Smooth muscle cell of bladder (primary cell): ENCODE data around the gene RBM10. TPM values are rescaled to one million over a fixed set of nuclear protein-coding genes. Genes with fewer than 3 reads are reported as not detected.

Source experiments
- total RNA-seq: library from RNA; depleted of rRNA; stranded (reverse); fragments of >200 nt; gene quantifications from 2 replicates; pipeline ENCODE4 v1.2.3, GENCODE V29; 2014

Gene RBM10, protein sequence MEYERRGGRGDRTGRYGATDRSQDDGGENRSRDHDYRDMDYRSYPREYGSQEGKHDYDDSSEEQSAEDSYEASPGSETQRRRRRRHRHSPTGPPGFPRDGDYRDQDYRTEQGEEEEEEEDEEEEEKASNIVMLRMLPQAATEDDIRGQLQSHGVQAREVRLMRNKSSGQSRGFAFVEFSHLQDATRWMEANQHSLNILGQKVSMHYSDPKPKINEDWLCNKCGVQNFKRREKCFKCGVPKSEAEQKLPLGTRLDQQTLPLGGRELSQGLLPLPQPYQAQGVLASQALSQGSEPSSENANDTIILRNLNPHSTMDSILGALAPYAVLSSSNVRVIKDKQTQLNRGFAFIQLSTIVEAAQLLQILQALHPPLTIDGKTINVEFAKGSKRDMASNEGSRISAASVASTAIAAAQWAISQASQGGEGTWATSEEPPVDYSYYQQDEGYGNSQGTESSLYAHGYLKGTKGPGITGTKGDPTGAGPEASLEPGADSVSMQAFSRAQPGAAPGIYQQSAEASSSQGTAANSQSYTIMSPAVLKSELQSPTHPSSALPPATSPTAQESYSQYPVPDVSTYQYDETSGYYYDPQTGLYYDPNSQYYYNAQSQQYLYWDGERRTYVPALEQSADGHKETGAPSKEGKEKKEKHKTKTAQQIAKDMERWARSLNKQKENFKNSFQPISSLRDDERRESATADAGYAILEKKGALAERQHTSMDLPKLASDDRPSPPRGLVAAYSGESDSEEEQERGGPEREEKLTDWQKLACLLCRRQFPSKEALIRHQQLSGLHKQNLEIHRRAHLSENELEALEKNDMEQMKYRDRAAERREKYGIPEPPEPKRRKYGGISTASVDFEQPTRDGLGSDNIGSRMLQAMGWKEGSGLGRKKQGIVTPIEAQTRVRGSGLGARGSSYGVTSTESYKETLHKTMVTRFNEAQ
- 39.7 and 42.1 TPM in 2 replicates for total RNA-seq

DNA sequence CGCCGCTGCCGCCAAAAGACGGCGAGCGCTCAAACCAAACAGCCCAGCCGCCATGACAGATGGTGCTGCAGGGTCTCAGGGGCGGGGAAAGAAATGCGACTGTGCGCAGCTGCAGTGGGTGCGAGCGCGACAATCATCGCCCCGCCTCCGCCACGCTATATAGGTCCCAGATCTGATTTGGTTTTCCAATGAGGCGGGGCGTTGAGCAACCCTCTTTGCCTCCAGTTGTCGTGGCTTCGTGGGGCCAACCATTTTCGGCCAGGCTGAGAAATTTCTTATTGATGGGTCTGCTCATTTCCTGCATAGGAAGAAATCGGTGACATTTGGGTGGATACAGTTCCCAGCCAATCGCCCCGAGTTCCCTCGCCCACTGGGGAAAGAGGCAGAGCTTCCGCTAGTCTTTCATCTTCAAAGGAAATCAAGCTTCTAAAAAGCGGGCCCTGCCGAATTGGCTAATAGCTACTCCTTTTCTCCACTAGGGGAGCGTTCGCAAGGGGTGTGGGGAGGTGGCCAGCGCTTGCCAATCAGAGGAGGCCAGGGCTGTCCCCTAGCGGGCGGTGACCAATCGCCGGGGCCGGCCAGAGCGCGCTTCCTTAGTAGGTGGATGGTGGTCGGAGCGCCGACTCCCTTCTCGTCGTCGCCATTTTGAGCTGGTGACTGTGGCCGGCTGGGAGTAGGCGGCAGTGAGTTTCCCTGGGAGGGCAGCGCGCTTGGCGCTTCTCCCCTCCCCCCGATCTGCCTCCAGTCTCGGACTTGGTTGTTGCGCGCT, at the start of gene RBM10, which contains the start of gene NDUFB11:
Gene RBM10, plus strand, starts transcription at position 596 of the 769 bp plus-strand sequence. CDS start 2,261 bp downstream, outside the sequence.
Gene NDUFB11, minus strand, starts transcription at position 77 of the 769 bp plus-strand sequence. Its CDS starts 23 bp downstream, at position 54.

DNA sequence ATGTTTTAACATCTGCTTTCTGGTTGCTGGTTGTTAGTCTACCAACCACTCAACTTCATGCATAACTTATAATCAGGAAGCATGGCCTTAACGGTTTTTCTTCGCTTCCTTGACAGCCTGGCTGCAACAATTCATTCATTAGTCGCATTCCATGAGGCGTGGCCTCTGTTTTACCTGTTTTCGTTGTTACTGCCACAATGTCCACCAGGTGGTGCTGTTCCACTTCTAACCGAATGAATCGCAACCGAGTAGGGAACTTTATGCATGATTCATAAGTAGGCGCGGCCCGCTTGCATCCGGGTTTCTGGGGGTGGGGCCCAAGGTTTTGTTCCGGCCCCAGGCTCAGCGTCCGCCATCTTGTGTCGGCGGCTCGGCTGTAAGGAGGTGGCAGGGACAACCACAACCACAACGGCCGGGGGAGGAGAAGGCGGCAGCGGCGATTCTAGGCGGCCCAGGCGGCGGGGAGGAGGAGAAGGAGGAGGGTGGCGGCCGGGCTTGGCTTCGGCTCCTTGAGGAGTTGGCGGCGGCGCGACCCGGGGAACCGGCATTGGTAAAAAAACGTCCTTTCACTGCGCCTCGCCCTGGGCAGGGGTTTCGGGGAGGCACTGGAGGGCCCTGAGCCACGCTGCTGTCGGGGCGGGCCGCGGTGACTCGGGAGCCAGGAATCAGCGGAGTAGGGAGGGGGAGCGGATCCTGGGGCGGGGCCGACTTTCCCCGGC, 48.6 kb downstream of the RBM10 start, which contains the start of gene UBA1:
Gene UBA1, plus strand, starts transcription at position 355 of the 719 bp plus-strand sequence. CDS start 4,974 bp downstream, outside the sequence.

DNA sequence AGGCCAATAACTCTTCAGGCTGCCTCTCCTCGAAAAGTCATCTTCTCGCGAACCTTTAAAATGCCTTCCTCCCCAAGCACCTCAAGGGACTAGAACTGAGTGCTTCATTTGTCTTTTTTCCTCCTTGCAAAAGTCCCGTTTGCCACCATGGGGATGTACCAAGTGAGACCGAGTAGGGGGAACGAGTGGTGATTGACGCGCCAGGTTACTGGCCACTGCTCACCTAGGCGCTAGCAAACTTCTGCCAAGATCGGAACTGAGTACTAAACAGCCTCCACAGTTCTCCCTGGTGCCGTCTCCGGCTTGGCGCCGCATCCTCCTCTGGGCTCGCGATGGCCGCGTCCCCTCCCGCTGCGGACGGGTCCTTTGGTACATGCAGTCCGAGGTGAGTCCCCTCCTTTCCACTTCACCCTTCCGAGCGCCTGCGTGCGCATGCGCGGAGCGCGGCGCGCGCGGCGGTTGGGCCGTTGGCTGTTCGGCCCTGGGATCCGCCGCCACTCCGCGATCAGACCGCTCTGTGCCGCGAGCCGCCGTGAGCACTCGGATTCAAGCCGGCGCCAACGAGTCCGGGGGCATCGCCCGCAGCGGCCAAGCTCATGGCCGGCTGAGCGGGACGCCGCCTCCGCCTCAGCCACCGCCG, 73.4 kb downstream of the RBM10 start, which contains the start of gene CDK16:
Gene CDK16, plus strand, starts transcription at position 402 of the 640 bp plus-strand sequence. CDS start 4,877 bp downstream, outside the sequence.

DNA sequence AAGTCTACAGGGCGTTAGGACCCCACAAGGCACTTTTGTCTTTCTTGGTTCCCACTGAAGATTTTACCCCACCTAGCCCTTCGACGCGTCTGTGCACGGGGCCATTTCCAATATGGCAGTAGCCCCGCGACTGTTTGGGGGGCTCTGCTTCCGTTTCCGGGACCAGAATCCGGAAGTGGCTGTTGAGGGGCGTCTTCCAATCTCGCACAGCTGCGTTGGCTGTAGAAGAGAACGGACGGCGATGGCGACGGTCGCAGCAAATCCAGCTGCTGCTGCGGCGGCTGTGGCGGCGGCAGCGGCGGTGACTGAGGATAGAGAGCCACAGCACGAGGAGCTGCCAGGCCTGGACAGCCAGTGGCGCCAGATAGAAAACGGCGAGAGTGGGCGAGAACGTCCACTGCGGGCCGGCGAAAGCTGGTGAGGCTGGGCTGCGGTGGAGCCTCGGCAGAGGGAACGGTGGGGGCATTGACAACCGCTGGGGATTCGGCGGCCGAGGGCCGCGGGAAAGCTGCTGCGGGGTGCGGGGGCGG, 87.8 kb downstream of the RBM10 start, which contains the start of gene USP11:
Gene USP11, plus strand, starts transcription at position 207 of the 530 bp plus-strand sequence. Its CDS starts 35 bp downstream, at position 242.

Other genes with a start within 250 kb of the RBM10 start
- 2.7 and 5.1 TPM in 2 replicates for gene JADE3, start 232.8 kb upstream of the RBM10 start, total RNA-seq
- gene RGN, start 66.8 kb upstream of the RBM10 start, total RNA-seq: 1.8 and 3.3 TPM in 2 replicates
- gene NDUFB11, start 519 bp upstream of the RBM10 start, total RNA-seq: 67.1 and 81.1 TPM in 2 replicates
- 101 and 119 TPM in 2 replicates for gene UBA1, start 48.6 kb downstream of the RBM10 start, total RNA-seq
- 52.8 and 61.2 TPM in 2 replicates for gene CDK16, start 73.5 kb downstream of the RBM10 start, total RNA-seq
- 45.4 and 45.9 TPM in 2 replicates for gene USP11, start 87.8 kb downstream of the RBM10 start, total RNA-seq
- gene ZNF157, start 225.4 kb downstream of the RBM10 start, total RNA-seq: 0.14 TPM in 1 of 2 replicates, not detected in the other